Testis (tissue), 2 donors: ENCODE measurements around the gene ZNF577.

Source experiments
- POLR2A ChIP-seq: fragments of 450-650 bp; IDR thresholded peaks from one replicate; pipeline ENCODE4 v1.6.1; 2017; ENCODE audit warnings: antibody characterized with exemption, mild to moderate bottlenecking, moderate library complexity
- TF ChIP-seq, protein P1 (sequence below), 3 experiments: fragments of 450-650 bp in 2 of 3; fragments of 200-600 bp in 1 of 3; sonication (generic) in 1 of 3; IDR thresholded peaks; one replicate each; pipeline ENCODE4 v1.5.1; 2016 to 2019; ENCODE audit warnings: antibody characterized with exemption in 3 of 3, mild to moderate bottlenecking in 2 of 3, moderate library complexity in 1 of 3

DNA sequence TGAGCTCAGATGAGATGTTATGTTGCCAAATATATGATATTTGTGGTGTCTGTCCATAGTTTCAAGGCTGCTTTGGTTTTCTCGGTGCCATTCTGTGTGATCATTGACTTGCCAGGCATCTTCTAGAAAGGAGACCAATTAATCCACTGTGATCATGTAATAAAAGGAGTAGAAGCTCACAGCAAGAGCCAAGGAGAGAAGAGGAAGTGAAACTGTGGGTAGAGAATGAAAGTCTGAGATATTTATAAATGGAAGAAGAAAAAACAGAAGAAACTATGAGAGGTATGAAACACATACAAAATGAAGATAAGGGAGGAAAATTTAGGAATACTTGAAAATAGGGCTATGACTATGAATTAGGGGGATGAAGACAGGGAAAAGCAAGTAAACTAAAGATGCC is 28.4 kb upstream of the ZNF577 start:
- no peak for TF ChIP-seq POLR2A
- TF ChIP-seq, protein P1, sequence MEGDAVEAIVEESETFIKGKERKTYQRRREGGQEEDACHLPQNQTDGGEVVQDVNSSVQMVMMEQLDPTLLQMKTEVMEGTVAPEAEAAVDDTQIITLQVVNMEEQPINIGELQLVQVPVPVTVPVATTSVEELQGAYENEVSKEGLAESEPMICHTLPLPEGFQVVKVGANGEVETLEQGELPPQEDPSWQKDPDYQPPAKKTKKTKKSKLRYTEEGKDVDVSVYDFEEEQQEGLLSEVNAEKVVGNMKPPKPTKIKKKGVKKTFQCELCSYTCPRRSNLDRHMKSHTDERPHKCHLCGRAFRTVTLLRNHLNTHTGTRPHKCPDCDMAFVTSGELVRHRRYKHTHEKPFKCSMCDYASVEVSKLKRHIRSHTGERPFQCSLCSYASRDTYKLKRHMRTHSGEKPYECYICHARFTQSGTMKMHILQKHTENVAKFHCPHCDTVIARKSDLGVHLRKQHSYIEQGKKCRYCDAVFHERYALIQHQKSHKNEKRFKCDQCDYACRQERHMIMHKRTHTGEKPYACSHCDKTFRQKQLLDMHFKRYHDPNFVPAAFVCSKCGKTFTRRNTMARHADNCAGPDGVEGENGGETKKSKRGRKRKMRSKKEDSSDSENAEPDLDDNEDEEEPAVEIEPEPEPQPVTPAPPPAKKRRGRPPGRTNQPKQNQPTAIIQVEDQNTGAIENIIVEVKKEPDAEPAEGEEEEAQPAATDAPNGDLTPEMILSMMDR (IDR thresholded peaks at IDR 0.05) = no peak
